ENCODE data around the gene KL.

The KL gene

DNA sequence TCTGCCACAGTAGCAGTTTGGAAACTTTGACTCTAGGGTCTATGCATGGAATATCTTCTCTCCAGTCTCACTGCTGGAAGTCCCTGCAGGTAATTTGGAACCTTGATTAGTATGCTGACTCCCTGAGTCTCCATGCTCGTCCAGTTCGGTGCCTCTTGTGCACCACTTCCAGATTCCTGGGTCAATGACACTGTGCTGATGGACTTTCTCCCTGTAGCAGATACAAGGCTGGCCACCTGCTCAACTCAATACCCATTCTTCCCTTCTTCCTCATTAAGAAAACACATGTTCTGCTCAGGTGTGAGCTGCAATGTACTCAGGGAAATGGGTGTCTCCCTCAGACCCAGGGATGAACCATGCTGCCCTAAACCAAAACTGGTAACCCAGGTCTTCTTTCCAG, 99.1 kb downstream of the KL start:
- DNase-seq, result no peak

All from stimulated activated CD4-positive, alpha-beta T cell treated with anti-CD3 and anti-CD28 coated beads, Interleukin-12 subunit alpha, Interleukin-12 subunit beta, amount 100 ng/mL, for 4 hours (primary cell).